Caco-2 (cell line): Measurements from ENCODE around the gene MTMR6. TPM values are rescaled to one million over a fixed set of nuclear protein-coding genes. Genes with fewer than 3 reads are reported as not detected.

ENCODE experiments used
- BruUV-seq: library from RNA; stranded (reverse); fragments of 400-500 nt; replicated peaks from 2 replicates; lab custom pipeline; 2021; lab: Mats Ljungman, UMichigan
- CTCF ChIA-PET: fragments of 300-600 bp; sonication (Branson Sonifier 250); formaldehyde crosslinking; loops from one replicate; lab custom pipeline; 2022; ENCODE audit warnings: antibody characterized with exemption; lab: Charles Lee
- POLR2A ChIA-PET: fragments of 300-600 bp; sonication (Branson Sonifier 250); formaldehyde crosslinking; loops from one replicate; lab custom pipeline; 2022; ENCODE audit warnings: antibody characterized with exemption; lab: Charles Lee
- DNase-seq, 2 experiments: peaks; one replicate each; pipeline versions ENCODE4 v3.0.0 to v3.0.0-alpha.2; 2020 to 2022
- H3K27me3 ChIP-seq: replicated peaks from 2 replicates; pipeline ENCODE4 v1.6.0; 2011; ENCODE audit warnings: low read length; ENCODE audit not compliant: control insufficient read depth, insufficient read depth
- H3K36me3 ChIP-seq: 2 replicates; pipeline ENCODE4 v1.5.1; 2011; ENCODE audit warnings: low read length; ENCODE audit not compliant: control insufficient read depth, insufficient read depth
- H3K4me1 ChIP-seq: fragments of 250-450 bp; sonication (Bioruptor Pico); 2 replicates; pipeline ENCODE4 v1.5.1; 2020; ENCODE audit warnings: mild to moderate bottlenecking
- H3K4me3 ChIP-seq: 2 replicates; pipeline ENCODE4 v1.5.1; 2011; ENCODE audit warnings: low read depth, mild to moderate bottlenecking, control low read depth, low read length
- H3K9me3 ChIP-seq: fragments of 250-450 bp; sonication (Bioruptor Pico); 2 replicates; pipeline ENCODE4 v1.5.1; 2020; ENCODE audit warnings: mild to moderate bottlenecking, moderate library complexity
- H3K27ac Mint-ChIP-seq: one replicate; pipeline ENCODE4 v1.8.0; 2022; ENCODE audit warnings: mixed read lengths; ENCODE audit not compliant: unreplicated experiment
- H3K27me3 Mint-ChIP-seq: one replicate; pipeline ENCODE4 v1.8.0; 2022; ENCODE audit warnings: mixed read lengths; ENCODE audit not compliant: insufficient read depth, unreplicated experiment
- H3K36me3 Mint-ChIP-seq: one replicate; pipeline ENCODE4 v1.8.0; 2022; ENCODE audit warnings: mild to moderate bottlenecking, mixed read lengths; ENCODE audit not compliant: insufficient read depth, unreplicated experiment
- H3K4me1 Mint-ChIP-seq: one replicate; pipeline ENCODE4 v1.8.0; 2022; ENCODE audit warnings: low read depth, mixed read lengths; ENCODE audit not compliant: unreplicated experiment
- H3K4me3 Mint-ChIP-seq: one replicate; pipeline ENCODE4 v1.8.0; 2022; ENCODE audit warnings: mild to moderate bottlenecking, moderate library complexity, mixed read lengths; ENCODE audit not compliant: unreplicated experiment
- H3K9me3 Mint-ChIP-seq: one replicate; pipeline ENCODE4 v1.8.0; 2022; ENCODE audit warnings: mixed read lengths; ENCODE audit not compliant: unreplicated experiment
- intact Hi-C: fragments of 100-400 bp; cut with micrococcal nuclease; formaldehyde crosslinking; loops from one replicate; pipeline ENCODE4 v1.10.0; 2022; ENCODE audit not compliant: unreplicated experiment
- total RNA-seq: library from RNA; stranded (reverse); gene quantifications from 2 replicates; pipeline ENCODE4 v1.2.3, GENCODE V29; 2022
- TF ChIP-seq, protein P1 (sequence below), 2 experiments: fragments of 200-600 bp in 1 of 2; IDR thresholded peaks; 1 replicate in 1 of 2; 2 replicates in 1 of 2; pipeline versions ENCODE4 v1.5.1 to v1.8.0; 2011 to 2022; ENCODE audit warnings: antibody characterized with exemption in 1 of 2, control low read depth in 1 of 2, inconsistent platforms in 1 of 2, low read depth in 1 of 2, low read length in 1 of 2, mild to moderate bottlenecking in 1 of 2, moderate library complexity in 1 of 2; ENCODE audit not compliant: insufficient read depth in 1 of 2, severe bottlenecking in 1 of 2, unreplicated experiment in 1 of 2

The MTMR6 gene
- total RNA-seq, 1 experiment from 2014 or later, result 13.0 TPM

- no peak overlapping the region for H3K4me3 ChIP-seq
- no peaks in the 10 kb centered on the region for H3K9me3 Mint-ChIP-seq
- no TSS peak for BruUV-seq
- H3K4me1 ChIP-seq, result no peaks in the 10 kb centered on the region
- DNase-seq, result no peak
- POLR2A ChIA-PET, result no interaction called here
- no peaks in the 10 kb centered on the region for H3K36me3 ChIP-seq
- no peak overlapping the region for H3K4me3 Mint-ChIP-seq
- no peaks in the 10 kb centered on the region for H3K9me3 ChIP-seq
- H3K27me3 ChIP-seq, result no peaks in the 10 kb centered on the region
- intact Hi-C loops, result no loop called here
- no peaks in the 10 kb centered on the region for H3K4me1 Mint-ChIP-seq
- TF ChIP-seq, protein P1, sequence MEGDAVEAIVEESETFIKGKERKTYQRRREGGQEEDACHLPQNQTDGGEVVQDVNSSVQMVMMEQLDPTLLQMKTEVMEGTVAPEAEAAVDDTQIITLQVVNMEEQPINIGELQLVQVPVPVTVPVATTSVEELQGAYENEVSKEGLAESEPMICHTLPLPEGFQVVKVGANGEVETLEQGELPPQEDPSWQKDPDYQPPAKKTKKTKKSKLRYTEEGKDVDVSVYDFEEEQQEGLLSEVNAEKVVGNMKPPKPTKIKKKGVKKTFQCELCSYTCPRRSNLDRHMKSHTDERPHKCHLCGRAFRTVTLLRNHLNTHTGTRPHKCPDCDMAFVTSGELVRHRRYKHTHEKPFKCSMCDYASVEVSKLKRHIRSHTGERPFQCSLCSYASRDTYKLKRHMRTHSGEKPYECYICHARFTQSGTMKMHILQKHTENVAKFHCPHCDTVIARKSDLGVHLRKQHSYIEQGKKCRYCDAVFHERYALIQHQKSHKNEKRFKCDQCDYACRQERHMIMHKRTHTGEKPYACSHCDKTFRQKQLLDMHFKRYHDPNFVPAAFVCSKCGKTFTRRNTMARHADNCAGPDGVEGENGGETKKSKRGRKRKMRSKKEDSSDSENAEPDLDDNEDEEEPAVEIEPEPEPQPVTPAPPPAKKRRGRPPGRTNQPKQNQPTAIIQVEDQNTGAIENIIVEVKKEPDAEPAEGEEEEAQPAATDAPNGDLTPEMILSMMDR (IDR thresholded peaks at IDR 0.05; ENCODE audit: insufficient read depth in 1 of 2, low read depth in 1 of 2, low read length in 1 of 2, severe bottlenecking in 1 of 2, unreplicated experiment in 1 of 2), result no peak
- H3K36me3 Mint-ChIP-seq, result peaks cover 14% of the 10 kb centered on the region
- H3K27me3 Mint-ChIP-seq, result no peaks in the 10 kb centered on the region
- no peak overlapping the region for H3K27ac Mint-ChIP-seq
- CTCF ChIA-PET, result no interaction called here
Observed at GRCh38 chr13:25268561-25268960, 18.7 kb downstream of the MTMR6 start.

DNA sequence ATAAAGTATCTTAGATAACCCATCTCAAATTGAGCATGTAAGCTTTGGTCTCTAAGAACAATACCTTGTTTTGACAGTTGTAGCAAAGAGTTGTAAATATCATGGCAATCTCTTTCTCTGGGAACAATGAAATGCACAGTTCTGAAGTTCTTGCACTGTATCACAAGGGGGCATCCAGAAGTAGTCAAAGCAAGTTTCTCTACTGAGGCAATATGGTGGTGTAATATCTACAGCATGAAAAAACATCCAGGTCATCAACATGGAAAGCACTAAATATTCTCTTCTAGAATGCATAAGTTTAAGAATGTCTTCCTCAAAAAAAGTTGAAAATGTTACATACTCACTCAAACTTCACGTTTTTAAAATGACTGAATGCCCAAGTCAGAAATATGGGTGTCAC is 19.6 kb downstream of the MTMR6 start:
- Mint-ChIP-seq H3K4me1 (no peaks in the 10 kb centered on the region), H3K27ac (no peak overlapping the region), H3K9me3 (no peaks in the 10 kb centered on the region), H3K27me3 (no peaks in the 10 kb centered on the region), H3K36me3 (peaks cover 14% of the 10 kb centered on the region), H3K4me3 (no peak overlapping the region)
- peak in 1 of 2 experiments; percentile 5 for DNase-seq
- Histone ChIP-seq H3K9me3 (no peaks in the 10 kb centered on the region), H3K36me3 (no peaks in the 10 kb centered on the region), H3K4me3 (no peak overlapping the region), H3K27me3 (no peaks in the 10 kb centered on the region), H3K4me1 (no peaks in the 10 kb centered on the region)
- TF ChIP-seq, protein P1 (IDR thresholded peaks at IDR 0.05; ENCODE audit: insufficient read depth in 1 of 2, low read depth in 1 of 2, low read length in 1 of 2, severe bottlenecking in 1 of 2, unreplicated experiment in 1 of 2), result peak in 1 of 2 experiments; percentile 50
- POLR2A ChIA-PET, result no interaction called here
- intact Hi-C loops, result loop anchor here (1.0 kb wide), 1 partner anchor 108 kb away; no protein-coding TSS in a partner anchor
- CTCF ChIA-PET, result no interaction called here
- no TSS peak for BruUV-seq

GRCh38 chr13:25266706-25267105 is 20.6 kb downstream of the MTMR6 start:
- POLR2A ChIA-PET, result no interaction called here
- CTCF ChIA-PET, result no interaction called here
- no peaks in the 10 kb centered on the region for H3K9me3 ChIP-seq
- TF ChIP-seq, protein P1 (IDR thresholded peaks at IDR 0.05; ENCODE audit: insufficient read depth in 1 of 2, low read depth in 1 of 2, low read length in 1 of 2, severe bottlenecking in 1 of 2, unreplicated experiment in 1 of 2), result no peak
- Mint-ChIP-seq H3K27me3 (no peaks in the 10 kb centered on the region), H3K27ac (no peak overlapping the region), H3K9me3 (no peaks in the 10 kb centered on the region), H3K4me3 (no peak overlapping the region), H3K36me3 (peaks cover 9% of the 10 kb centered on the region), H3K4me1 (no peaks in the 10 kb centered on the region)
- no peaks in the 10 kb centered on the region for H3K27me3 ChIP-seq
- no peak for DNase-seq
- intact Hi-C loops, result loop anchor here (1.0 kb wide), 1 partner anchor 109 kb away; no protein-coding TSS in a partner anchor
- no TSS peak for BruUV-seq
- H3K4me1 ChIP-seq, result no peaks in the 10 kb centered on the region
- H3K36me3 ChIP-seq, result no peaks in the 10 kb centered on the region
- no peak overlapping the region for H3K4me3 ChIP-seq
